Measurements from ENCODE around the gene GFER.
"Not testable (repeated sequence)": the region's sequence is repeated elsewhere in the genome, so short reads cannot be mapped to it uniquely, and the experiment has no call there.

Gene GFER

DNA sequence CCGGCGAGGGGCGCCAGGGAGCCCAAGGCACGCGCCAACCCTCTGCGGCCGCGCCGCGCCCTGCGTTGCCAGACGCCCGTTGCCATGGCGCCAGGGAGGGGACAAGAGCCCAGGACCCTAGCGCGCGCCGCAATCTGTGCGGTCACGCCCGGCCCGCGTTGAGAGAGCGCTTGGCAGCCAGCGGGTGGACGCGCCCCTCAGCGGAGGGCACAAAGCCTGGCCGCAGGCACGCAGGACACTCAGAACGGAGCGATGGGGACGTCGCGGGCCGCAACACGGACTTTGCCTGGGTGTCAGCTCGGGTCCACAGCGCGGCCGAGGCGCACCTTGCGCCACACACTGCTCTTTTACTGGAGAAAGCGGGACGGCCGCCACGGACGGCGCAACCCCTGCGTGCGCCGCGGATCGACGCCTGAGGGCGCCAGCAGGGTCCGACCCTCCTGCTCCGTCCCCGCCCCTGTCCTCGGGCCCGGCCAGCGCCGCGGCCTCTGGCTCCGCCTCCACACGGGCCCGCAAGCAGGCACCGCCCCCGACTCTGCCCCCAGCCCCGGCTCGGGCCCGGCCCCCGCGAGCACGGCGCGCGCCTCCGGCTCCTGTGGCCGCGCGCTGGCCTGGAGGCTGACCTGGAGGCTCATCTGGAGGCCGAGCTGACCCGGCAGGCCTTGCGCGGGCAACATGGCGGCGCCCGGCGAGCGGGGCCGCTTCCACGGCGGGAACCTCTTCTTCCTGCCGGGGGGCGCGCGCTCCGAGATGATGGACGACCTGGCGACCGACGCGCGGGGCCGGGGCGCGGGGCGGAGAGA, at the start of gene GFER:
Gene GFER (plus strand): TSS at position 650 of the 803 bp plus-strand sequence. CDS start 26 bp downstream, at position 676.
- peak; percentile 68 for DNase-seq

DNA sequence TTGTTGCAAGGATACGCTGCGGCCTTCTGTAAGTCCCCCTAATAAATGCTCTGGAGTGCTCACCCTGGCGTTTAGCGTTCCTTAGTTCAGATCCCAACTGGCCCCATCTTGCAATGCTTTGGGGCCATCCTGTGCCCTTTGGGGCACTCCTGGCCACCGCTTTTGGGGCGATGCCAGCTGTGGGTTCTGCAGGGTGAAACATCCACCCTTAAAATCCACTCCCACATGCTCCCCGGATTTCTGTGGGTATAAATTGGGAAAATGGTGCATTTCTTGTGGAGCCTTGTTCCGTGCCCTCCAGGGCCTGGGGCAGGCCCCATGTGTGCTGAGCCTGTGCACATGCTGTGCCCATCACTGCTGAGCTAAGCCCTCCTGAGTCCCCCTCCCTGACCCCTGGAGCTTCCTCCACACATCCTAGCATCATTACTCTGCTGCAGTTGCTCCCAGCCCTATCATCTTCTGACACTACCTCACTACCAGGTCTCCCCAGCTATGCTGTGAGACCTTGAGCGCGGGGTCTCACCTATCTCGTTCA, 47.0 kb upstream of the GFER start:
- no peak for DNase-seq

DNA sequence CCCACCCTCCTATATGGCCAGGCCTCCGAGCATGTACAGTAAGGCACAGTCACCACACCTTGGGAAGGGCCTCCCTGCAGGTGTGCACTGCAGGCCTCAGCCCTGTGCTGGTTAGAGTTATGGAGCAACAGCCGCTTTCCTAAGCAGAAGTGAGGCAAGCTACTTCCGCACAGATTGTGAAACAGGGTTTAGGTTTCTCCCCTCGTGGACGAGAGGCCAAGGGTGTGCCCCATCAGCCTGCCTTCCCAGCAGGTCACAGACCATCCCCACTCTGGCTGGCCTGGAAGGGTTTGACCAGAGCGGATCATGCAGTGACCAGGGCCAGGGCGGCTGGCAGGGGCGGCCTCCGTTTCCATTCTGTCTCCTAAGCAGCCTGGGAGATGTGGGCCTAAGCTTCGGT, 45.7 kb upstream of the GFER start:
- no peak for DNase-seq

DNA sequence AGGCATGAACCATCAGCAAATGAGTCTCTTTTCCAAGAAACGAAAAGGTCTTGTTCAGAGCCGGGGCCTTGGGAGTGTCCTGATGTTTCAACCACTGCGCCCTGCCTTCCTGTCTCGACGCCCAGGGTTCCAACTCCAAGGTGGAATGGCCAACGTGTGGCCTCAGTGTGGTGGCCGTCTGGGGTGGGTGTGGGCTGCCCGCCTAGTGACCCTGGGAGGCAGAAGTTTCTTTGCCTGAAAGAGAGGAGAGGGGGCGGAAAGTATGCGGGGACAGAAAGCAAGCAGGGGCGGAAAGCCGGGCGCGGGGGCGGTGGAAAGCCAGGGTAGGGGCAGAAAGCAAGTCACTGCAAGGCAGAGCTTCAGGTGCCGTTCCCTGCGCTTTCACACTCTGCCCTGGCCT, 45.1 kb upstream of the GFER start:
- DNase-seq = no peak

DNA sequence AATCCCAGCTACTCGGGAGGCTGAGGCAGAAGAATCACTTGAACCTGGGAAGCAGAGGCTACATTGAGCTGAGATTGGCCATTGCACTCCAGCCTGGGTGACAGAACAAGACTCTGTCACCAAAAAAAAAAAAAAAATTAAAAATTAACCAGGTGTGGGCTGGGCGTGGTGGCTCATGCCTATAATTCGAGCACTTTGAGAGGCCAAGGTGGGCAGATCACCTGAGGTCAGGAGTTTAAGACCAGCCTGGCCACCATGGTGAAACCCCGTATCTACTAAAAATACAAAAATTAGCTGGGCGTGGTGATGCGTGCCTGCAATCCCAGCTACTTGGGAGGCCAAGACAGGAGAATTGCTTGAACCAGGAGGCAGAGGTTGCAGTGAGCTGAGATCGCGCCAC, 44.2 kb upstream of the GFER start:
- DNase-seq = not testable (repeated sequence)

DNA sequence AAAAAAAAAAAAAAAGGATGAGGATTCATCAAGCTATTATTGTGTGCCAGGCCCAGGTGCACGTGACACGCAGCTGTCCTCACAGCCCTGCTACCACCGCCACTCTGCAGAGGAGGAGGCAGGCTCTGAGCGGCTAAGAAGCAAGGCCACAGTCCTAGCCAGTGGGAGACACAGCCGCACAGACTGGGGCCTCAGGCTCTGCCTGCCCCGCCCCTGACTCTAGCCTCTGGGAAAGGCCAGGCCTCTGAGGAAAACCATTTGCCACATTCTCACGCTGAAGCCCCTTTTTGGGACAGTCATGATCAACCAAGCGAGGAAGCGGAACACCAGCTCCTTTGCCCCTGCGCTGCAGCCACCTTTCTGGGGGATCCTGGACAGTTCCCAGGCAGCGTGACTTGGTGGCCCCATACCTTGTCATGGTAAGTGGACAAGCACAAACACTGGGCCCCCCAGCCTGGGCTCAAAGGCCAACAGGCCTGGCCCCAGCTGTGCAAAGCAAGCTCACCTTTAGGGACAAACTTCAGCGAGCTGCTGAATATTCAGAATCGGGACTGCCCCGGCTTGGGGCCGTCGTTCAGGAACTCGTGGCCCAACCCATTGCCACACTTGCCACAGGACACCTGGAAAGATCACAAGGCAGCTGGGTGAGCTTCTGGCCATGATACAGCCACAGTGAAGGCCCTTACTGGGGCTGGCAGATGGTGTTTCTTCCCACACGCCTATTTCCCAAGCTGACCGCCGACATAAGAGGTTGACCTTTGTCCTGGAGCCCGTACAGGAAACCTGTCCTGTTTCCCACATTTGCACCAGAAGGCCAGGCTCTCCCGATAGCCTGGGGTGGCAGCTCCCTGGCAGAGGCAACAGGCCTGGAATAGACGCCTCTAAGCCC, 43.5 kb upstream of the GFER start:
- no peak for DNase-seq

DNA sequence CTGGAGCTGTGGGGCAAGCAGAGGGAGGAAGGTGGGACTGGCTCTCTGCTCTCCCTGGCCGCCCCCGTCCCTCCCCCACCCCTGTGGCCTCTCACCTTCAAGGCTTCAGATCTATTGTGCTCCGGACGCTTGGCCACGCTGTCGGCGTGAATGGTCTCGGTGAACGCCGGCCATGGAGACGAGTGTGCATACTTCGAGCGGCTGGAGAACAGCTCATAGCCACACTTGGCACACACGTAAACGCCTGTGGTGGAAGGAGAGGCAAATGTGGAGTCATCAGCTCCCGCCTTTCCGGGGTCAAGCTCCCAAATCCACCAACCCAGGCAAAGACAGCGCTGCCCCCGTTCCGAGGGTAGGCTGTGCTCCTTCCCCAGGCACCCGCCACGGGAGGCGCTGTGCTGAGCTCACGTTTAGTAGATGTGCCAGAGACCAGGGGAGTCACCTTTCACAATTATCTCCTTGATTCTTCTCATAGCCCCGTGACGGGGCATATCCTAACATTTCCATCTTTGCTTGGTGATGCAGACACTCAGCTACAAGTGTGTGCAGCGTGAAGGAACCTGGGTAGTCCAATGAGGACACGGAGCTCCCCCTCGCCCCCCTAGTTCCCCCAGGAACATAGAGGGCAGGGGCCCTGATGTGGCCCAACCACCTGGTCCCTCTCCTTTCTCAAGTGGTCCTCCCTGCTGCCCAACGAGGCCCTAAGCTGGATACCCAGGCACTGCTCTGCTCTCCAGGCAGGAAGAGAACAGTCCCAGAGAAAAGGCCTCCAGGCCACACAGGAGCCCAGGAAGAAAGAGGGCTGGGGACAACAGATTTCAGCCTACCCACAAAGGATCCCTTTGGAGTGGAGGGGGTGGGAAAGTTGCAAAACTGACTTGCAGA, 42.6 kb upstream of the GFER start:
- DNase-seq = no peak

DNA sequence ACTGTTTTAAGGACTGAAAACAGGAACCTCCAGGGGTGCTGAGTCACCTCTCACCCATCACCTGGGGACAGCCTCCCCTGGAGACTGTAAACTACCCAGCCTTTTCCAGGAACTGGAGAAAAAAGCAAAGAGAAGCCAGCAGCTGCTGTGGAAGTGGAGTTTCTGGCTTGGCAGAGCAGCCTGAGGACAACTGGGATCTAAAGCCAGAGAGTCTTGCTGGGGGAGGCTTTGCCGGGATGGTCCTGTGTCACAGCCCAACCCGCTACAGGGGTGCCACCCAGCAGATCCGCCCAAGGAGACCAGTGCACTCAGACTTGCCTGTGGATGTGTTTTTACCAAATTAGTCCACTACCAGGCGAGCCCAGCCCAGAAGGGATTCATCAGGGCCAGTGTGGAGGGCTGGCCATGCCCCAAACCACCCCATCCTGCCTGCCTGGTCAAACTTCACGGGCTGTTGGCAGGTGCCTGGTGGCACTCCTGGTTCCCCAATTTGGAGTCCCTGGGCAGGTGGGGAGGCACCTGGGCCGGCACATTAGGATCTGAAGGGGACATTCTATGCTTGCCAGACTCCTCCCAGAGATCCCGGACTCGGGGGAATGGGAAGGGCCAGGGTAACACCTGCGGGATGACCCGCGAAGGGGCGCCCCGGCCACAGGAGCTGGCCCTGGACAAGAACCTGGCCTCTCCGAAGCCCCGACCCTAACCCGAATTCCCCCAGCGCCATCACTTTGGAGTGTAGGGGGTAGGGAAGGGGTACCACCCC, 41.8 kb upstream of the GFER start:
- no peak for DNase-seq

DNA sequence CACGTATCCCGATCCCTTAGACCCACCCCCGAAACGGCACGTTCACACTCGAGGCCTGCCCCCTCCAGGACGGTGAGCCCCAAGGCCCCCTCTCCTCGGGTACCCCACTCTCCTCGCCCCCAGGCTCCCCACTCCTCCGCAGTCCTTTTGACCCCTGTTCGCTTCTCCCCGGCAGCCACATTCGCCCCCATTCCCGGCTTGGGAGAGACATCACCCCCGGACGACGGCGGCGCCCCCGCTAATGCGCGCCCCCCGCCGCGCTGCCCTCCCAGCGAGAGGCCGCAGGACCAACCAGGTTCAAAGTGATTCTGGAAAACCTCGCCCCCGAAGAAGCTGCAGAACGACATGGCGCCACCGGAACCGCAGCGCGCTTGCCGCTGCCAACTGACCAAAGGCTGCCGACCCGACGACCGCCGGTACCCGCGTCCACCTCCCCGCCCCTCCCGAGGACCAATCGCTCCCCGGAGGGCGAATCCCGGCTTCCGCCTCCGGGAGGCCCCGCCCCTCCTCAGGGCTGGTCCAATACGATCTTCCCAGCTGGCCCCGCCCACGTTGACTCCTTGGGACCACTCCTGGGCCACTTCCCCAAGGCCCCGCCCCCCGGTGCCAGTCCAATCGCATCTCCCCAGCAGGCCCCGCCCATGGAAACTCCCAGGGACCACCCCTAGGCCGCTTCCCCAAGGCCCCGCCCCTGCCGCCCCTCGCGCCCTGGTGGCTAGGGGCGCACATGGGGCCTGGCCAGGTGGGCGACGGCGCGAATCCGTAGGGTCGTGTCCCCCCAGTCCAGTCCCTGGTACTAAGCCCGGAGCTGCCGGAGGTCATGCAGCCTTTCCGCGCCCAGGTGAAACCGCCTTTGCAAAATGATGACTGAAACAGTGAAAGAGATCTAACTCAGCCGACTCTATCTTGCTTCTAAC, 40.9 kb upstream of the GFER start, which contains the start of gene MSRB1:
Gene MSRB1 (minus strand): TSS at position 390 of the 917 bp plus-strand sequence. CDS start 43 bp downstream, at position 347.
- peak; percentile 97 for DNase-seq

DNA sequence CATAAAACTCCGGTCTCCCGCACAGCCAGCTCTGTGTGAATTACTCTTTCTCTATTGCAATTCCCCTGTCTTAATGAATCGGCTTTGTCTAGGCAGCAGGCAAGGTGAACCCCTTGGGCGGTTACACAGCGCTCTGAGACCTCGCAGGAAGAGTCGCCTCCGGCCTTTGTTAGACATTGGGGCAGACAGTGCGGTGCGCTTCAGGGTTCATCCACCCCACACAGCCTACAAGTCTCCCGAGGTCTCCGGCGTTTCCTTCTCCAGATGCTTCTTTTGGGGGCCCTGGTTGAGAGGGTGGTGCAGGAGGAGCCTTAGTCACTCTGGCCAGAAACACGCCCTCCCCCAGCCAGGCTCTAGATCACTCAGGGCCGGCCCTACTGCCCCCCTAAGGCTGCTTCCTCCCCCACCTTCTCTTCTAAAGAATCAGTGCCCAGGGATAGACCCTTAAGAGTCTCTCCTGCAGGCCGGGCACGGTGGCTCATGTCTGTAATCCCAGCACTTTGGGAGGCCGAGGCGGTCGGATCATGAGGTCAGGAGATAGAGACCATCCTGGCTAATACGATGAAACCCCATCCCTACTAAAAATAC, 39.3 kb upstream of the GFER start:
- no peak for DNase-seq

DNA sequence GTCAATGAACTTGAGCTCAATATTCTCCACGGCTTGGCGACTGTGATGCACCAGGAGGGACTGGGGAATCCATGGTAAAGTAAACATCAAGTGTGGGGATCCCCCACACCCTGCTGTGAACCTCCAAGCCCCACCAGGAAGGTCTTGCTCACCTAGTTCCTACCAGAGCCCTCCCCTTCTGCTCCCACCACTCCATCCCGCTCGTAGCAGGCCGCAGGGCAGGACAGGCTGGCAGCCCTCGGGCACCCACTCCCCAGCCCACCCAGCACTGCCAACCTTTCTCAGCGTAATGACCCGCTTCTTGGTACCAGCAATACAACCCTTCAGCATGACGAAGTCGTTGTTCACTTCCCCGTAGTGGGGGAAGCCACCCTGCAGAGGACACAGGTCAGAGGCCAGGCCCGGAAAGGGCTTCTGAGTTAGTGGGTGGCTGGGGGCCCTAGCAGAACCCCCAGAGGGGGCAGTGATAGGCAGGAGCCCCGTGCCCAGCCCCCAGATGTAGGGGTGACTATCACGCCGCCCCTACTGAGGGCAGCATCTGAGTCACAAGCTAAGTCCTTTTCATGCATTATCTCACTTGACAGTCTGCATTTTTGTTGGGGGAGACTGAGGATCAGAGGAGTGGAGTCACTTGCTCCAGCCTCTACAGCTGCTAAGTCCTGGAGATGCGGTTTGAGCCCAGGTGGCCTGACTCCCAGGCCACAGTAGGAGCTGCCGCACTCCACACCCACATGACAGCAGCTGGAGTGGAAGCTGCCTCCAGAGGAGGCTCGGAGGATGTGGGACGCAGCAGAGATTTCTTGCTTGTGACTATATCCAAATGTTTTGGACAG, 38.2 kb upstream of the GFER start:
- DNase-seq = no peak

DNA sequence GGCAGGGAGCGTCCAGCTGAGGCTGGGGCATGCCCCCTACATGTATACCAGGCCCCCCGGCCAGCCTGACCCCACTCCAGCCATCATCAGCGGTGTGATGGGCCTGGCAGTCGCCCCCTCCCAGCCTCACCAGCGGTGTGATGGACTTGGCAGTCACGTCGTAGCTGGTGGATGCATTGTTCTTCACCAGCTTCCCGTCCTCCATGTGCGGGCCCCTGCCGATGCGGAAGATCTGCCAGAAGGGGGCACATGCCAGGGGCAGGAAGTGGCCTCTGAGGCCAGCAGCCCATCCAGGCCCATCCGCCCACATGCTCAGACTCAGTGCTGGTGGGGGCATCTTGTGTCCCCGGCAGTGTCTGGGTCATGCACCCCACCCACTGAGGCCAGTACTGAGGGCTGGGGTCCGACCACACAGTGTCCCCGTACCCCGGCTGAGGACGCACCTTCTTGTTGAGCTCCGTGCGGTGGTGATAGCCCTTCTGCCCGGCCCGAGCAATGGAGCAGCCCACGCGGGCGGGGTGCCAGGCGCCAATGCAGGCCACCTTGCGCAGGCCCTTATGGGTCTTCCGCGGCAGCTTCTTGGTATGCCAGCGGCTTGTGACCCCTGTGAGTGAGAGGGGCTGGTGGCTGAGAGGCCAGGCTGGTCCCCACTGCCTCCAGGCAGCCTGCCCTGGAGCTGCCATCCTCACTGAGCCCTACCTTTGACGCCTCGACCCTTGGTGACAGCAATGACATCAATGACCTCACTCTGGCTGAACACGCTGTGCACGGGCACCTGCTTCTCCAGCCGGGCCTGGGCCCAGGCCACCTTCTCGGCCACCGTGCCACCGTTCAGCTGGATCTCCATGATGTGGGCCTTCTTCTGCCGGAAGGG, 37.3 kb upstream of the GFER start:
- no peak for DNase-seq

DNA sequence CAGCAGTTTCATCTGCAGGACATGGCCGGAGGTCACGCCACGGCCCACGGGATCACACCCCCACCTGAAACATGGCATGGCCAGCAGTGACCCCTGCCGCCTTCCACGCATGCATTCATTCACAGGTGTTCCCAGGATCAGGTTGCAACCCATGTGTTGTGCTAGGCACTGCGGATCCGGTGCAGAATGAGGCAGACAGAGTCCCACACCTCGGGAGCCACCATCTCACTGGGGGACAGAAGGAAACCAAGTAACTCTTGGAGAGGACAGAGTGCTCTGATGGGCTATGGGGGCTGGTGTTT, 36.7 kb upstream of the GFER start:
- no peak for DNase-seq

DNA sequence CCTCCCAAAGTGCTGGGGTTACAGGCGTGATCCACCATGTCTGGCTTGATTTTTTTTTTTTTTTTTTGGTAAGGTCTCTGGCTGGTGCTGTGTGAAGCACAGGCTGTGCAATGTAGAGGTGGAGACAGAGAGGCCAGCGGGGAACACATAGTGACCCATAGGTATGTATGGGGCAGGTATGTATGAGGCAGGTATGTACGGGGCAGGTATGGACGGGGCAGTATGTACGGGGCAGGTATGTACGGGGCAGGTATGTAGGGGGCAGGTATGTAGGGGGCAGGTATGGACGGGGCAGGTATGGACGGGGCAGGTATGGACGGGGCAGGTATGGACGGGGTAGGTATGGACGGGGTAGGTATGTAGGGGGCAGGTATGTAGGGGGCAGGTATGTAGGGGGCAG, 34.5 kb upstream of the GFER start:
- no peak for DNase-seq

DNA sequence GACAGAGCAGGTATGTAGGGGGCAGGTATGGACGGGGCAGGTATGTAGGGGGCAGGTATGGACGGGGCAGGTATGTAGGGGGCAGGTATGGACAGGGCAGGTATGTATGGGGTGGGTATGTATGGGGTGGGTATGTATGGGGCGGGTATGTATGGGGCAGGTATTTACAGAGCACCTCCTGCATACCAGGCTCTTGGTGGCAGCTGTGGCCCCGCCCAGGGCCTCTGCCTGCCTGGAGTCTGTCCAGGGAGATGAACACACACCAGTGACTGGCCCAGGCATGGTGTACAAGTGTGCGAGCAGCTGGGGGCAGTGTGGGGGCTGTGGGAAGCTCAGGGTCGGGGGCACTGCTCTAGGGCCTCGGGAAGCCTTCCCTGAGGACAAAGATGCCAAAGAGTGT, 33.9 kb upstream of the GFER start:
- no peak for DNase-seq

DNA sequence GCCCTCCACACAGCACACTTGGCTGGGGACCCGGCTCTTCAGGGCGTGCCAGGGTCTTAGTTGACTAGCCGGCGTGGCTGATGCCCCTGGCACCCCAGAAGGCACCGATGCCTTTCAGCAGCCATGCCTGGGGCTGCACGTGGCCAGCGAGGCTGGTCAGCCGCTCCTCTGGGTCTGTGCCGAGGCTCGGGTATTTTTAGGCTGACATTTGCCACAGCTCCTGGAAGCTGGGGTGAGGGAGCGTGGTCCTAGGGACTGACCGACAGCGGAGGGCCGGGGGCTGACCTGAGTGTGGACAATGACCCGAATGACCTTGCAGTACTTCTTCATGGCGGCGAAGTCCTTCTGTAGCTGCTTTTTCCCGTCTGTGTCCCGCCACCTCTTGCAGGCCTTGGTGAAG, 33.4 kb upstream of the GFER start:
- DNase-seq = no peak

DNA sequence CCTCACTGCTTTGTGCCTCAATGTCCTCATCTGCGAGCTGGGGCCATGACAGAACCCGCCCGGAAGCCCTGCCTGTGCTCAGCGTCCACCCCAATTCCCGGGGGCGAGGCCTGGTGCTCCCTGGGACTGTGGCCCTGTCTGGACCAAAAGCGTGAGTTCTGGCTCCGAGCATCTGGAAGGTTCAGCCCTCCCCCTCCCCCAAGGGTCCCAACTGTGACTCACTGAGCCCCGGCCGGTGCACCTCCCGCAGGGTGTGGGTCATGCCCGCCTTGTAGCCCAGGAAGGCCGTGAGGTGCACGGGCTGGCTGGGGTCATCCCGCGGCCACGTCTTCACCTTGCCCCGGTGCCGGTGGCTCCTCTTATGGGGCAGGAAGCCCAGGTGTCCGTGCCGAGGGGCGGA, 30.3 kb upstream of the GFER start:
- DNase-seq = no peak

DNA sequence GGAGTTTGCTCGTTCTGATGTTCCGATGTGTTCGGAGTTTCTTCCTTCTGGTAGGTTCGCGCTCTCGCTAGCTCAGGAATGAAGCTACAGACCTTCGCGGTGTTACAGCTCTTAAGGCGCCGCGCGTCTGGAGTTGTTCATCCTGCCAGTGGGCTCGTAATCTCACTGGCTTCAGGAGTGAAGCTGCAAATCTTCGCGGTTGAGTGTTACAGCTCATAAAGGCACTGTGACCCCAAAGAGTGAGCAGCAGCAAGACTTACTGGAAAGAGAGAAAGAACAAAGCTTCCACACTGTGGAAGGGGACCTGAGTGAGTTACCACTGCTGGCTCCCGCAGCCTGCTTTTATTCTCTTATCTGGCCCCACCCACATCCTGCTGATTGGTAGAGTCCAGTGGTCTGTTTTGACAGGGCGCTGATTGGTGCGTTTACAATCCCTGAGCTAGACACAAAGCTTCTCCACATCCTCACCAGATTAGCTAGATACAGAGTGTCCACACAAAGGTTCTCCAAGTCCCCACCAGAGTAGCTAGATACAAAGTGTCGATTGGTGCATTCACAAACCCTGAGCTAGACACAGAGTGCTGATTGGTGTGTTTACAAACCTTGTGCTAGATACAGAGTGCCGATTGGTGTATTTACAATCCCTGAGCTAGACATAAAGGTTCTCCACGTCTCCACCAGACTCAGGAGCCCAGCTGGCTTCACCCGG, 26.4 kb upstream of the GFER start:
- DNase-seq = not testable (repeated sequence)

Data from CD4-positive, alpha-beta T cell treated with Interleukin-4 for 4 hours (primary cell).